MM.1S (cell line): ENCODE data around the gene PROM2.

Experiments
- DNase-seq: peaks from one replicate; pipeline ENCODE4 v3.0.0-alpha.2; 2015
- H2AFZ ChIP-seq: fragments of 300-600 bp; sonication (generic); 2 replicates; pipeline ENCODE4 v1.6.0; 2016; ENCODE audit warnings: antibody characterized with exemption, low read length
- H3F3A ChIP-seq: fragments of 300-600 bp; sonication (generic); 2 replicates; pipeline ENCODE4 v1.6.1; 2016; ENCODE audit warnings: mild to moderate bottlenecking, antibody characterized with exemption, low read length, moderate library complexity, mixed read lengths; ENCODE audit not compliant: insufficient read depth
- H3K27ac ChIP-seq: fragments of 300-600 bp; sonication (generic); 2 replicates; pipeline ENCODE4 v1.5.1; 2016; ENCODE audit warnings: mild to moderate bottlenecking, low read length
- H3K27me3 ChIP-seq: fragments of 300-600 bp; sonication (generic); replicated peaks from 2 replicates; pipeline ENCODE4 v1.6.0; 2016; ENCODE audit warnings: low read length; ENCODE audit not compliant: insufficient read depth
- H3K36me3 ChIP-seq: fragments of 300-600 bp; sonication (generic); replicated peaks from 2 replicates; pipeline ENCODE4 v1.6.1; 2016; ENCODE audit warnings: mild to moderate bottlenecking, low read length, mixed read lengths; ENCODE audit not compliant: insufficient read depth
- H3K4me1 ChIP-seq: fragments of 300-600 bp; sonication (generic); 2 replicates; pipeline ENCODE4 v1.6.1; 2016; ENCODE audit warnings: low read length, mixed read lengths
- H3K4me2 ChIP-seq: fragments of 300-600 bp; sonication (generic); 2 replicates; pipeline ENCODE4 v1.6.0; 2016; ENCODE audit warnings: low read depth, low read length
- H3K4me3 ChIP-seq: fragments of 300-600 bp; sonication (generic); 2 replicates; pipeline ENCODE4 v1.5.1; 2016; ENCODE audit warnings: low read length, mixed read lengths
- H3K79me2 ChIP-seq: fragments of 300-600 bp; sonication (generic); 2 replicates; pipeline ENCODE4 v1.6.1; 2016; ENCODE audit warnings: mixed run types, low read length, mixed read lengths
- H3K9ac ChIP-seq: fragments of 300-600 bp; sonication (generic); 2 replicates; pipeline ENCODE4 v1.6.1; 2016; ENCODE audit warnings: low read length, mixed read lengths
- H3K9me2 ChIP-seq: fragments of 300-600 bp; sonication (generic); replicated peaks from 2 replicates; pipeline ENCODE4 v1.6.1; 2016; ENCODE audit warnings: mild to moderate bottlenecking, low read length, mixed read lengths; ENCODE audit not compliant: insufficient read depth
- H3K9me3 ChIP-seq: fragments of 300-600 bp; sonication (generic); replicated peaks from 2 replicates; pipeline ENCODE4 v1.6.1; 2016; ENCODE audit warnings: mild to moderate bottlenecking, low read length, mixed read lengths; ENCODE audit not compliant: insufficient read depth
- H4K20me1 ChIP-seq: fragments of 300-600 bp; sonication (generic); 2 replicates; pipeline ENCODE4 v1.6.1; 2016; ENCODE audit warnings: mild to moderate bottlenecking, low read length, moderate library complexity, mixed read lengths; ENCODE audit not compliant: insufficient read depth
- CTCF ChIP-seq: fragments of 300-600 bp; sonication (generic); IDR thresholded peaks from 2 replicates; pipeline ENCODE4 v1.5.1; 2016; ENCODE audit warnings: antibody characterized with exemption, low read length, mixed read lengths
- EZH2 ChIP-seq: fragments of 300-600 bp; sonication (generic); optimal IDR thresholded peaks from 2 replicates; pipeline ENCODE3; 2017; ENCODE audit warnings: low read depth, mild to moderate bottlenecking, antibody characterized with exemption, low read length, mixed read lengths
- EZH2phosphoT487 ChIP-seq: fragments of 300-600 bp; sonication (generic); IDR thresholded peaks from 2 replicates; pipeline ENCODE4 v1.6.1; 2018; ENCODE audit warnings: antibody characterized with exemption, low read length

The PROM2 gene

GRCh38 chr2:95266781-95267430 is 7.3 kb upstream of the PROM2 start:
- Histone ChIP-seq H3K27me3 (no peaks in the 10 kb centered on the region), H3K9ac (no peak overlapping the region), H3K4me3 (no peak overlapping the region)

GRCh38 chr2:95267458-95268210 is 6.6 kb upstream of the PROM2 start:
- H3K9me3 ChIP-seq, result no peaks in the 10 kb centered on the region
- no peak overlapping the region for H3K4me2 ChIP-seq
- H3K9ac ChIP-seq, result no peak overlapping the region
- no peak overlapping the region for H2AFZ ChIP-seq
- H3K36me3 ChIP-seq, result no peaks in the 10 kb centered on the region
- no peak overlapping the region for H3K27ac ChIP-seq
- no peak overlapping the region for H3K4me3 ChIP-seq
- TF ChIP-seq EZH2, result no peak
- TF ChIP-seq EZH2phosphoT487, result no peak
- no peak for TF ChIP-seq CTCF
- no peaks in the 10 kb centered on the region for H3K4me1 ChIP-seq
- no peaks in the 10 kb centered on the region for H3F3A ChIP-seq
- H4K20me1 ChIP-seq, result no peaks in the 10 kb centered on the region
- no peaks in the 10 kb centered on the region for H3K27me3 ChIP-seq
- H3K79me2 ChIP-seq, result no peaks in the 10 kb centered on the region
- H3K9me2 ChIP-seq, result no peaks in the 10 kb centered on the region
- no peak for DNase-seq

More at GRCh38 chr2:95266781-95267430, 7.3 kb upstream of the PROM2 start:
- Histone ChIP-seq H3K9me3 (no peaks in the 10 kb centered on the region), H3K27ac (no peak overlapping the region), H3K9me2 (no peaks in the 10 kb centered on the region), H4K20me1 (no peaks in the 10 kb centered on the region), H3K4me2 (no peak overlapping the region), H3K36me3 (no peaks in the 10 kb centered on the region), H3K79me2 (no peaks in the 10 kb centered on the region), H2AFZ (no peak overlapping the region), H3K4me1 (no peaks in the 10 kb centered on the region), H3F3A (no peaks in the 10 kb centered on the region)
- TF ChIP-seq EZH2 (no peak), EZH2phosphoT487 (no peak), CTCF (no peak)
- no peak for DNase-seq

GRCh38 chr2:95268211-95269035 is 5.8 kb upstream of the PROM2 start:
- H3K27ac ChIP-seq, result no peak overlapping the region
- no peak overlapping the region for H3K4me2 ChIP-seq
- TF ChIP-seq CTCF, result no peak
- no peaks in the 10 kb centered on the region for H3K9me2 ChIP-seq
- H3F3A ChIP-seq, result no peaks in the 10 kb centered on the region
- no peak overlapping the region for H3K4me3 ChIP-seq
- no peak overlapping the region for H2AFZ ChIP-seq
- DNase-seq, result no peak
- H3K9me3 ChIP-seq, result no peaks in the 10 kb centered on the region
- H3K4me1 ChIP-seq, result no peaks in the 10 kb centered on the region
- H3K27me3 ChIP-seq, result no peaks in the 10 kb centered on the region
- H4K20me1 ChIP-seq, result no peaks in the 10 kb centered on the region
- no peaks in the 10 kb centered on the region for H3K36me3 ChIP-seq
- H3K79me2 ChIP-seq, result no peaks in the 10 kb centered on the region
- H3K9ac ChIP-seq, result no peak overlapping the region
